ENCODE data around the gene OR6T1.

Gene OR6T1

GRCh38 chr11:123943738-123944137 is at the start of gene OR6T1:
Gene OR6T1 (minus strand): TSS chr11:123943838. CDS start chr11:123943838, 0 bp downstream.
- no peak for ATAC-seq

- no peak for ATAC-seq
Observed at GRCh38 chr11:123979311-123979710, 35.7 kb upstream of the OR6T1 start.

- ATAC-seq: no peak
Observed at GRCh38 chr11:123977731-123978347, 34.2 kb upstream of the OR6T1 start, which contains the start of gene OR10S1. Gene OR10S1 (minus strand): TSS chr11:123977781. CDS start chr11:123977664, 117 bp downstream.

- no peak for ATAC-seq
Observed at GRCh38 chr11:123976770-123977560, 33.3 kb upstream of the OR6T1 start.

- ATAC-seq: no peak
Observed at GRCh38 chr11:123973816-123974215, 30.2 kb upstream of the OR6T1 start.

- ATAC-seq: no peak
Observed at GRCh38 chr11:123956752-123957151, 13.1 kb upstream of the OR6T1 start.

- no peak for ATAC-seq
Observed at GRCh38 chr11:123945132-123945531, 1.5 kb upstream of the OR6T1 start.

GRCh38 chr11:123942413-123942812 is 1.2 kb downstream of the OR6T1 start:
- ATAC-seq: no peak

- no peak for ATAC-seq
Observed at GRCh38 chr11:123939317-123939716, 4.3 kb downstream of the OR6T1 start, which contains the start of gene OR4D5. Gene OR4D5 (plus strand): TSS chr11:123939617. CDS start chr11:123939617, 0 bp downstream.

- no peak for ATAC-seq
Observed at GRCh38 chr11:123924027-123924426, 19.6 kb downstream of the OR6T1 start.

GRCh38 chr11:123920943-123921342 is 22.7 kb downstream of the OR6T1 start:
- no peak for ATAC-seq

- ATAC-seq: no peak
Observed at GRCh38 chr11:123905826-123906225, 37.8 kb downstream of the OR6T1 start.

- ATAC-seq: no peak
Observed at GRCh38 chr11:123904932-123905331, 38.7 kb downstream of the OR6T1 start.

GRCh38 chr11:123903932-123904331 is 39.7 kb downstream of the OR6T1 start:
- ATAC-seq: no peak

GRCh38 chr11:123901867-123902266 is 41.8 kb downstream of the OR6T1 start, which contains the start of gene OR8D4:
Gene OR8D4 (plus strand): TSS chr11:123902167. CDS start chr11:123906432, 4,265 bp downstream.
- ATAC-seq: no peak

- ATAC-seq: no peak
Observed at GRCh38 chr11:123899792-123900191, 43.8 kb downstream of the OR6T1 start.
